Osteocyte (in vitro differentiated cells): ENCODE measurements around the gene ATP6V1C2. TPM values are rescaled to one million over a fixed set of nuclear protein-coding genes. Genes with fewer than 3 reads are reported as not detected.

Experiments used
- DNase-seq: peaks from one replicate; pipeline ENCODE4 v3.0.0; 2021; ENCODE audit warnings: mixed read lengths; ENCODE audit not compliant: unreplicated experiment; ENCODE audit errors: extremely low spot score
- H3K27ac Mint-ChIP-seq: one replicate; pipeline ENCODE4 v1.8.0; 2021; ENCODE audit warnings: mild to moderate bottlenecking, mixed read lengths; ENCODE audit not compliant: unreplicated experiment
- H3K27me3 Mint-ChIP-seq: one replicate; pipeline ENCODE4 v1.8.0; 2021; ENCODE audit warnings: mixed read lengths; ENCODE audit not compliant: unreplicated experiment
- H3K36me3 Mint-ChIP-seq: one replicate; pipeline ENCODE4 v1.8.0; 2021; ENCODE audit warnings: mixed read lengths; ENCODE audit not compliant: unreplicated experiment
- H3K4me1 Mint-ChIP-seq: one replicate; pipeline ENCODE4 v1.8.0; 2021; ENCODE audit warnings: mixed read lengths; ENCODE audit not compliant: unreplicated experiment
- H3K4me3 Mint-ChIP-seq: one replicate; pipeline ENCODE4 v1.8.0; 2021; ENCODE audit warnings: mild to moderate bottlenecking, moderate library complexity, mixed read lengths; ENCODE audit not compliant: unreplicated experiment
- H3K9me3 Mint-ChIP-seq: one replicate; pipeline ENCODE4 v1.8.0; 2021; ENCODE audit warnings: mixed read lengths; ENCODE audit not compliant: unreplicated experiment
- total RNA-seq: library from RNA; stranded (reverse); gene quantifications from 2 replicates; pipeline ENCODE4 v1.2.1, GENCODE V29; 2021
- TF ChIP-seq, protein P1 (sequence below): fragments of 200-600 bp; sonication (generic); IDR thresholded peaks from 2 replicates; pipeline ENCODE4 v1.5.0; 2021; ENCODE audit warnings: antibody characterized with exemption, mild to moderate bottlenecking, moderate library complexity

ATP6V1C2 gene
- total RNA-seq, 1 donor from 2014 or later, result not detected

DNA sequence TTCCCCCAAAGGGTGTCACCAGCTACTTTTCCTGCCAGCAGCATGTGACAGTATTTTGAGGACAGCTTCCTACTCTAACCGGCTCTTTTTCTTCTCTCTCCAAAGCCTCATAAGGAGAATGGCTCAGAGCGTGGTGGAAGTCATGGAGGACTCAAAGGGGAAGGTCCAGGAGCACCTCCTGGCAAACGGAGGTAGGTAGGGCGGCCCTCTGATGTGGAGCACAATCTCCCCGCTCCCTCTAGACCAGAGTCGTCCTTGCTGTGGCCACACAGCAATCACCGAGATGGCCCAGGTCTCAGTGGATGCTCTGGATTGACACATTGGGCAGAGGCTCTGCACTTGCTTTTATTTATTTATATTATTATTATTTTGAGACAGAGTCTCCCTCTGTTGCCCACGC, 32.4 kb downstream of the ATP6V1C2 start:
- Mint-ChIP-seq H3K4me1 (peaks cover 3% of the 10 kb centered on the region), H3K9me3 (no peaks in the 10 kb centered on the region), H3K27ac (no peak overlapping the region), H3K27me3 (peaks cover 23% of the 10 kb centered on the region), H3K36me3 (no peaks in the 10 kb centered on the region), H3K4me3 (no peak overlapping the region)
- TF ChIP-seq, protein P1, sequence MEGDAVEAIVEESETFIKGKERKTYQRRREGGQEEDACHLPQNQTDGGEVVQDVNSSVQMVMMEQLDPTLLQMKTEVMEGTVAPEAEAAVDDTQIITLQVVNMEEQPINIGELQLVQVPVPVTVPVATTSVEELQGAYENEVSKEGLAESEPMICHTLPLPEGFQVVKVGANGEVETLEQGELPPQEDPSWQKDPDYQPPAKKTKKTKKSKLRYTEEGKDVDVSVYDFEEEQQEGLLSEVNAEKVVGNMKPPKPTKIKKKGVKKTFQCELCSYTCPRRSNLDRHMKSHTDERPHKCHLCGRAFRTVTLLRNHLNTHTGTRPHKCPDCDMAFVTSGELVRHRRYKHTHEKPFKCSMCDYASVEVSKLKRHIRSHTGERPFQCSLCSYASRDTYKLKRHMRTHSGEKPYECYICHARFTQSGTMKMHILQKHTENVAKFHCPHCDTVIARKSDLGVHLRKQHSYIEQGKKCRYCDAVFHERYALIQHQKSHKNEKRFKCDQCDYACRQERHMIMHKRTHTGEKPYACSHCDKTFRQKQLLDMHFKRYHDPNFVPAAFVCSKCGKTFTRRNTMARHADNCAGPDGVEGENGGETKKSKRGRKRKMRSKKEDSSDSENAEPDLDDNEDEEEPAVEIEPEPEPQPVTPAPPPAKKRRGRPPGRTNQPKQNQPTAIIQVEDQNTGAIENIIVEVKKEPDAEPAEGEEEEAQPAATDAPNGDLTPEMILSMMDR, result no peak
- no peak for DNase-seq

DNA sequence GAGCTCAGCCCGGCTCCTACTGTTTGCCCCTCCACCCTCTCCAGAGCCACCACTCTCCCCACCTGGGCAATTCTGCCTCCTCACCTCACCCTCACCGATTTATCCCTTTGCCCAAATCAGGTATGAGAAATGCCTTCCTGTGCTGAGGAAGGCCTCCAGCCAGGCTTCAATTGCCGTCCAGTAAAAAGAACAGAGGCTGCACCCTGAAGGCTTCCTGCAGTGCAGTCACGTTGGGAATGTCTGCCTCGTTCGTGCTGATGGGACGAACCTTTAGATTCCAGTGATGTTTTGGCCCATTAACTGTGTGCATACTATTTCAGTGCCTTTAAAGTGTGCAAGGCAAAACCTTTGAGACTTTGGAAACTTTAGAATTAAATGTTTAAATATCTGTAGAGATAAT, 34.2 kb downstream of the ATP6V1C2 start:
- no peaks in the 10 kb centered on the region for H3K9me3 Mint-ChIP-seq
- peaks cover 3% of the 10 kb centered on the region for H3K4me1 Mint-ChIP-seq
- no peaks in the 10 kb centered on the region for H3K36me3 Mint-ChIP-seq
- no peak overlapping the region for H3K4me3 Mint-ChIP-seq
- no peak for DNase-seq
- TF ChIP-seq, protein P1, result no peak
- H3K27me3 Mint-ChIP-seq, result peaks cover 7% of the 10 kb centered on the region
- no peak overlapping the region for H3K27ac Mint-ChIP-seq

DNA sequence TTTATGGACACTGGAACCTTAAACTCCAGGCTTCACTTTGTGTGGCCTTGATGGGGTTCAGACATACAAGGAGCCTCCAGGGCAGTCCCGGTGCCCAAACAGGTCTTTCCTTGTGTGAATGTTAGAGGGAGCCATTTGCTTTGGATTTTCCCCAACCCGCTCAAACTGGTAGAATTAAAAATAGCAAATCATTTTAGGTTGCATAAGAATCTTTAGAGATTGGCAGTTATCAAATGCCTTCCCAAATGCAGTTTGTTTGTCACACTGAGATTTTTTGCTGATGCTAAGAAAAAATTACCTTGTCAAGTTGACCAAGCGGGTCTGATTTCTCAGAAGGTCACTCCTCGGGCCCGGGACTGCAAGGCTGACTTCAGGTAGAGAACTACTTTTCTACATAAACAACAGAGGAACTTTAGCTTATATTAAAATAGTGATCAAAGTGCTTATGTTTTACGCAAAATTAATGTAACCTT, 36.4 kb downstream of the ATP6V1C2 start:
- no peaks in the 10 kb centered on the region for H3K9me3 Mint-ChIP-seq
- H3K36me3 Mint-ChIP-seq, result no peaks in the 10 kb centered on the region
- no peak for DNase-seq
- H3K4me1 Mint-ChIP-seq, result peaks cover 3% of the 10 kb centered on the region
- H3K4me3 Mint-ChIP-seq, result no peak overlapping the region
- peaks cover 2% of the 10 kb centered on the region for H3K27me3 Mint-ChIP-seq
- TF ChIP-seq, protein P1, result no peak
- H3K27ac Mint-ChIP-seq, result no peak overlapping the region

DNA sequence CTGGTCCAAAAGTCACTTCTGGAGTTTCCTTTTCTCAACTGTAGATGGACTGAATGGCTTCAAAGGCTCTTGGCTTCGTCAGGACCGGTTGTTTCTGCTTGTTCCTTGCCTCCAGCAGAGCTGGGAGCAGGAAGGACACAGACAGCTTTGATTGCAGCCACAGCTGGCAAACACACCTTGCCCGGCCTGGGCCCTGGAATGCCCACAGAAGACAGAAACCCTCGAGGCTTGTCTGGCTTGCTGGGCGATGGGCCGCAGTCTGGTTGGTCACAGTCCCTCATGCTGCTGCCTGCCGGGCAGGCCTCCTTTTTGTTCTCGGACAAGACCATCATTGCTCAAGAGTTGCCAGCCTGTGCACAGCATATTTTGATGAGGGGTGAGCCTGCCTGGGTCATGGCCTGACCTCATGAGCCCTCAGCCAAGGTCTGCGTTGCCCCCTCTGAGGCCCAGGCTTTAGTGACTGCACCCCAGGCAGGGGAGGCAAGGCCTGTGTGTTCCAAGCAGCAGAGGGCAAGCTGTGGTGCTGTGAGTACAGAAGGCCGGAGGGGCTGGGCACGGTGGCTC, 37.8 kb downstream of the ATP6V1C2 start:
- TF ChIP-seq, protein P1, result no peak
- Mint-ChIP-seq H3K4me1 (peaks cover 3% of the 10 kb centered on the region), H3K27ac (no peak overlapping the region), H3K9me3 (no peaks in the 10 kb centered on the region), H3K4me3 (no peak overlapping the region), H3K27me3 (no peaks in the 10 kb centered on the region), H3K36me3 (no peaks in the 10 kb centered on the region)
- no peak for DNase-seq

DNA sequence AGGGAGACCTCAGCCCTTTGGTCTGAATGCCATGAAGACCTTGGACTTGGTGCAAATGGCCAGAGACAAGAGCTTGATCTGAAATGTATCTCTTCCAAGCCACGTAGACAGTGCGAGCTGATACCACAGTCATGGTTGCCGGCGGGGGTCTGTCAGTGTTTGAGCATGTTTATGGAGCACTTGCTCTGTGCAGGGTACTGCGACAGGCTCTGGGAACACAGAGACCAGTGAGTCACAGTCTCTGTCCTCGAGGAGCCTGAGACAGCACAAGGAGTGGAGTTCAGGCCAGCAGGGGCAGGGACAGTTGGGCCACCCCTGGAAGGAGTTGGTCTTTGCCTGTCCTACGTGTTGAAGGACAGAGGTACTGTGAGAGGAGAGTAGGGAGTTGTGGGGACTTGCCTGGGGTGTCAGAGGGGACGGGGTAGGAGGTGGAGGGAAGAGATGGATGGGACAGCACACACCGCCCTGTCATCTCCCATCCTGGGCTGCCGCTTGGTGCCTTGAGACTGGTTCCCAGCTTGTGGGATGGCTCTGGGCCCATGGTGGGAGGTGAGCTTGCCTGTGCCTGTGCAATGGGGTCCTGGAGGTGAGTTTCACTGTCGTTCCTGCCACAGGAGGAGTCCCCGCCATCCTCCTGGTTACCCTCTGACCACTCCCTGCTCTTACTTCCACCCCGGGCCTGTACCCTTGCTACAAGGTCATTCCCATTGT, 39.5 kb downstream of the ATP6V1C2 start:
- no peak overlapping the region for H3K4me3 Mint-ChIP-seq
- DNase-seq, result no peak
- H3K4me1 Mint-ChIP-seq, result no peaks in the 10 kb centered on the region
- H3K27me3 Mint-ChIP-seq, result no peaks in the 10 kb centered on the region
- TF ChIP-seq, protein P1, result no peak
- H3K9me3 Mint-ChIP-seq, result no peaks in the 10 kb centered on the region
- H3K27ac Mint-ChIP-seq, result no peak overlapping the region
- no peaks in the 10 kb centered on the region for H3K36me3 Mint-ChIP-seq
